ENCODE data around the gene LRP5. TPM values are rescaled to one million over a fixed set of nuclear protein-coding genes. Genes with fewer than 3 reads are reported as not detected.
"Not testable (repeated sequence)": the region's sequence is repeated elsewhere in the genome, so short reads cannot be mapped to it uniquely, and the experiment has no call there.

Gene LRP5
- total RNA-seq, 2 experiments from 2014 or later: 10.2 to 10.7 TPM

GRCh38 chr11:68275721-68276507 lies 36.5 kb upstream of the LRP5 start:
- POLR2A ChIA-PET: no interaction called here
- CTCF ChIA-PET: no interaction called here

GRCh38 chr11:68276861-68277260 lies 35.5 kb upstream of the LRP5 start:
- POLR2A ChIA-PET: no interaction called here
- CTCF ChIA-PET: no interaction called here

DNA sequence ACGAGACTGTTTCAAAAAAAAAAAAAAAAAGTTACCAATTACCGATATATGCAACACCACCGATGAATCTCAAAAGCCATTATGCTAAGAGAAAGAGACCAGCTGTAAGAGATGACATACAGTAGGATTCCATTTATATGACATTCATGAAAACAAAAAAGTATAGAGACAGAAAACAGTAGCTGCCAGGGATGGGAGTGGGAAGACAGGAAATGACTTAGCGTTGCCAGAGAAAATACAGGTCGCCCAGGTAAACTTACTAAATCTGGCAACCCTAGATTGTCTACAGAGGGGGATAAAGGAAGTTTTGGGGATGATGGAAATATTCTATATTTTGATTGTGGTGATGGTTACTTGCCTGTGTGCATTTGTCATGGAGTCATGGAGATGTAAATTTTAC lies 32.7 kb upstream of the LRP5 start:
- ChIA-PET POLR2A (no interaction called here), CTCF (interaction anchor here (0.7 to 3.0 kb wide), 4 partner anchors 9 to 95 kb away, joined by 3 to 15 read pairs (median 6); no protein-coding TSS in a partner anchor)

DNA sequence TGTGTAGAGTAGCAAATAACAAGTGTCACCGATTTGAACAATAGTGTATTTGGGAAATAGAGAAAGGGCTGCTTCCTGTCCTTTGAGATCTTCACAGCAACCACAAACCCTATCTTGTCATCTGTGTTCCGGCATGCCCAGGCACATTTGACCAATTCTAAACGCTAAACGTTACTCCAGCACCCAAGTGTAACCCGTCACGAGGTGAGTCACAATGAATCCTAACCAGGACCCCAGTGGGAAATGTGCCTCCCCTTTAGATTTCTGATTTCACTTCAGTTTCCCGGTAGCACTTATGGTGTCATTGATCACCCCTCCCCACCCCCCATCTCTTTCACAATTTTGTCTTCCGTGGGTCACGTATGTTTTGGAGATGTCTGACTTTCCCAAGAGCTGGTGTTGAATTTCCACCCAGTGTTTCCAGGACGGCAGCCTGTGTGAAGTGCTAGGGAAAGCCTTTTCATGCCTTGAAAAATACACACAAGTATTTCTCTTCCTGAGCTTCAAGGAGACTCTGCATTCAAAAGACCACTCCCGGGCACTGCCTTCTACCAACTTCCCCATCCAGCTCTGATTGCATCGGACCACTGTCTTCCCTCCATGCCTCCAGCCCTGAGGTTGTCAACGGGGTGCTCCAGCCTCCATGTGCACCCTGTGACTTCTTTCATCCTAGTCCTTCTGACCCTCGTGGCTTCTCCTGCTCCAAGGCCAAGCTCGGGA lies 30.1 kb upstream of the LRP5 start:
- CTCF ChIA-PET: interaction anchor here (0.6 to 1.4 kb wide), 5 partner anchors 10 to 52 kb away, joined by 3 to 6 read pairs (median 4); partner anchors contain the start of gene C11orf24
- POLR2A ChIA-PET: interaction anchor here (1.6 kb wide), 1 partner anchor 10 kb away, joined by 5 read pairs; the partner anchor contains the start of gene C11orf24

- POLR2A ChIA-PET: interaction anchor here (1.6 kb wide), 1 partner anchor 11 kb away, joined by 5 read pairs; the partner anchor contains the start of gene C11orf24
- CTCF ChIA-PET: interaction anchor here (0.6 to 1.4 kb wide), 5 partner anchors 11 to 52 kb away, joined by 3 to 6 read pairs (median 4); partner anchors contain the start of gene C11orf24
Observed at GRCh38 chr11:68282861-68283230, 29.5 kb upstream of the LRP5 start.

DNA sequence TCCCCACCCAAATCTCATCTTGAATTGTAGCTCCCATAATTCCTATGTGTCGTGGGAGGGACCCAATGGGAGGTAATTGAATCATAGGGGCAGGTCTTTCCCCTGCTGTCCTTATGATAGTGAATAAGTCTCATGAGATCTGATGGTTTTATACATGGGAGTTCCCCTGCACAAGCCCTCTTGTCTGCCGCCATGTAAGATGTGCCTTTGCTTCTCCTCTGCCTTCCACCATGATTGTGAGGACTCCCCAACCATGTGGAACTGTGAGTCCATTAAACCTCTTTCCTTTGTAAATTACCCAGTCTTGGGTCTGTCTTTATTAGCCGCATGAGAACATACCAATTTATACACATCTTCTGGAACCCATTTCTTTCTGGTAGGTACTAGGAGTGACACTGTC lies 27.8 kb upstream of the LRP5 start:
- POLR2A ChIA-PET, CTCF ChIA-PET: not testable (repeated sequence)

- ChIA-PET POLR2A (no interaction called here), CTCF (interaction anchor here (0.7 to 3.0 kb wide), 2 partner anchors 10 to 118 kb away, joined by 3 to 10 read pairs; no protein-coding TSS in a partner anchor)
Observed at GRCh38 chr11:68287419-68287818, 25.0 kb upstream of the LRP5 start.

DNA sequence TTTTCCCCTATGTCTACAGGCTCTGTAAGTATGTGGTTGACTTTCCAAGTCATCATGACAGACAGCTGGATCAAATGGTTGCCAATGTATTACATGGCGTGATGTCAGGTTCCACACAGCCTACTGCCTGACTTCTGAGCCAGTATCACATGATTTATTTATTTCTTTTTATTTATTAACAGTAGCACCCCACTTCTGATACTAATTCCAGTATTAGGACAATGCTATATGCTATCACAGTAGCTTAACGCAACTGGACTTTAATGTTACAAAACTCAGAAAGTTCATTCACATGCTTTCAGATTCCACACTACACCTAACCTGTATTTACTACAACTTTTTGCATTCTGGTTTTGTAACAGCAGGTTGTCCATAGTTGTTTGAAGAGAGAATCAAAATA lies 22.9 kb upstream of the LRP5 start:
- ChIA-PET POLR2A (no interaction called here), CTCF (interaction anchor here (3.0 kb wide), 1 partner anchor 8 kb away, joined by 10 read pairs; no protein-coding TSS in a partner anchor)

- POLR2A ChIA-PET: no interaction called here
Observed at GRCh38 chr11:68293708-68294107, 18.7 kb upstream of the LRP5 start.

DNA sequence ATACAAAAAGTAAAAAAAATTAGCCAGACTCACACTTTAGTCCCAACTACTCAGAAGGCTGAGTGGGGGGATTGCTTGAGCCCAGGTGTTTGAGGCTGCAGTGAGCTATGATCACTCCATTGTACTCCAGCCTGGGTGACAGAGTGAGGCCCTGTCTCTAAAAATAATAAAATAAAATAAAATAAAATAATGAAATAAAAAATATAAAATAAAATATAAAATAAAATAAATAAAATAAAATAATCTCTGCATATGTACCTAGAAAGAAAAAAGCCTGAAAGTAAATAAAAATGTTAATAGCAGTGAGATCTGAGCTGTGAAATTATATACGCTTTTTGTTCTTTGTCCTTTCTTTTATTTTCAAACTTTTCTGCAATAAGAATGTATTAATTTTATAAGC lies 17.1 kb upstream of the LRP5 start:
- CTCF ChIA-PET: interaction anchor here (4.3 to 7.8 kb wide), 2 partner anchors 37 to 43 kb away, joined by 20 to 109 read pairs; no protein-coding TSS in a partner anchor
- POLR2A ChIA-PET: interaction anchor here (1.7 kb wide), 1 partner anchor 37 kb away, joined by 3 read pairs; no protein-coding TSS in a partner anchor

More at GRCh38 chr11:68293708-68294107, 18.7 kb upstream of the LRP5 start:
- CTCF ChIA-PET: no interaction called here

DNA sequence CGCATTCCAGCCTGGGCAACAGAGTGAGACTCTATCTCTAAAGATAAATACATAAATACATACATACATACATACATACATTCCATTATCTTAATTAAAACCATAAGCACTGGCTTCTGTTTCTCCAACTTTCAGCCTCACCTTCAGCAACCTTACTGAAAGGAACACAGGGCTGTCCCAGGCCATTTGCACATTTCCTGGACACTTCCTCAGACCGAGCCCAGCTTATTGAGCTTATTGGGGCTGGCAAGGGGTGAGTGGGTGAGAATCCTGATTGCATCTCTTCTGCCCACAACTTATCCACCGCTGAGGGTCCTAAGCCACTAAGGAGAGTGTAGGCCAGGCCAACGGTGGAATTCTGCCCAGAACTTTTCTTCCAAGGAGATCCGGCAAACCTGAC lies 16.5 kb upstream of the LRP5 start:
- ChIA-PET CTCF (interaction anchor here (3.3 to 7.8 kb wide), 4 partner anchors 17 to 43 kb away, joined by 15 to 109 read pairs (median 22); partner anchors contain the start of gene C11orf24), POLR2A (interaction anchor here (1.7 kb wide), 1 partner anchor 38 kb away, joined by 3 read pairs; no protein-coding TSS in a partner anchor)

DNA sequence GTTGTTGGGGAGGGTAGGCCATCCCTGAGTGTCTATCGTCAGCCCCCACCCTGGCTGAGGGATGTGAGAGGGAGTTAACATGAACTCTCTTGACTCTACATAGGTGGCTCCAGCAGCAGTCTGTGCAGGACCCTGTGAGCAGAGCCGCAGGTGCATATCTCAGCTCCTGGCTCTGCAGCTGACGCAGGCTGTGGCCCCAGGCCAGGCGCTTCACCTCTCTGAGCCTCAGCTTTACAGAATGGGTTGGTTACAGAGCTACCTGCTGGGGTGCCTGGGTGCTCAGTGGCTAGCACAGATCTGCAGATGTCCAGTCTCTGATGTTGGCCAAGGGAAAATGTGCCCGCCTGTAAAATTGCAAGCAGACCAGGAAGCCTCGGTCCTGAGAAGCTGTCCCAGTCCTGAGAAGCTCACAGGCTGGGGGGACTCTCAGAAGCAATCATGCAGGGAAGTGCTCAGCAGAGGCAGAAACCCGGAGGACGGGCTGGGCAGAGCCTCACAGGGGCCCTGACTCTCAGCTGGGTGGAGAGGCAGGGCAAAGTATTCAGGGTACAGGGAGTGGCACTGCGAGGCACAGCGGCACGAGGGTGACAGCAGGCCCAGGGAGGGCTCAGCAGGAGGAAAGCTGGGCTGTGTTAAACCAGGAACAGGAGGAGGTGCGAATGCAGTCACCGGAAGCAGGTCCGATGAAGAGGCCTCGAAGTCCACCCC lies 15.9 kb upstream of the LRP5 start:
- CTCF ChIA-PET: interaction anchor here (0.5 to 7.8 kb wide), 8 partner anchors 8 to 154 kb away, joined by 3 to 109 read pairs (median 13); partner anchors contain the start of gene C11orf24
- POLR2A ChIA-PET: interaction anchor here (1.7 kb wide), 1 partner anchor 39 kb away, joined by 3 read pairs; no protein-coding TSS in a partner anchor

- CTCF ChIA-PET: interaction anchor here (0.7 to 7.8 kb wide), 10 partner anchors 9 to 67 kb away, joined by 3 to 109 read pairs (median 10); partner anchors contain the start of genes C11orf24 and LRP5
- POLR2A ChIA-PET: no interaction called here
Observed at GRCh38 chr11:68297052-68297378, 15.4 kb upstream of the LRP5 start.

GRCh38 chr11:68297494-68297811 lies 14.9 kb upstream of the LRP5 start:
- POLR2A ChIA-PET: no interaction called here
- CTCF ChIA-PET: interaction anchor here (0.7 to 7.8 kb wide), 11 partner anchors 9 to 67 kb away, joined by 3 to 109 read pairs (median 10); partner anchors contain the start of genes C11orf24 and LRP5

- CTCF ChIA-PET: interaction anchor here (1.0 to 7.8 kb wide), 10 partner anchors 10 to 52 kb away, joined by 4 to 109 read pairs (median 10); partner anchors contain the start of genes C11orf24 and LRP5
- POLR2A ChIA-PET: interaction anchor here (0.6 kb wide), 1 partner anchor 26 kb away, joined by 13 read pairs; the partner anchor contains the start of gene C11orf24
Observed at GRCh38 chr11:68297812-68298658, 14.4 kb upstream of the LRP5 start.

DNA sequence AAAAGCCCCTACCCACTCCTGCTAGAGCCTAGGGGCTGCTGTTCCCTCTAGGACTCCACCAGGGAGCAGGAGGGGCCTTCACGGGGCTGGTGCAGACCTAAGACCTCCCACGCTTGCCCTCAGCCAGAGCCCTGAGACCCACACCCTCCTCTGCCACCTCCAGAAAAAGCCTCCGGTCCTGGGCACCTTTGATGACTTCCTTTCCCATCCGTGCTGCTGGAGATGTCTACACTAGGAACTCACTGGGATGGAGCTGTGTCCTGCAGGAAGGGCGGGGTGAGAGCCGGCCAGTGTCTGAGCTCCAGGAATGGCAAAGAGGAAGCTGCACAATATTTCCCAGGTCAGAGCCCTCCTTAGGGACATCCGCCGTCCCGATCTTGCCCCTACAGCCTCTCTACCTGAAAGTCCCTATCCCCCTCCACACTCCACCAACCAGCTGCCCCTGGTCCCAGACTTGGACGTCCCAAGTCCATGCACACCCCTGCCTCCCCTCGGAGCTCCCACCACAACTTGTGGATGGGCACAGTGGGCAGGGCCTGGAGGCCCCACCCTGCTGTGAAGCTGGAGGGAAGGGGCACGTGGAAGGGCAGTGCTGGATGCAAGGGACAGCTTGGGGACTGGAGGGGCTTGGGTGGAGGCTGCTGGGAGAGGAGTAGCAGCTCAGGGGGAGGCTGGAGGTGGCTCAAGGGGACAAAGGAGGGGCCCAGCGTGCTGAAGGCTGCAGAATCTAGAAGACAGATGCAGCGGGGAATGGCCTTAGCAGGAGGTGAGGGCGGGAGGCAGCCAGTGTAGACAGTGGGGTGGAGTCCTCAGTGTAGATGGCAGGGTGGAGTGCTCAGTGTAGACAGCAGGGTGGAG lies 13.5 kb upstream of the LRP5 start:
- POLR2A ChIA-PET: no interaction called here
- CTCF ChIA-PET: interaction anchor here (0.6 to 7.8 kb wide), 10 partner anchors 10 to 85 kb away, joined by 3 to 109 read pairs (median 10); partner anchors contain the start of gene C11orf24

DNA sequence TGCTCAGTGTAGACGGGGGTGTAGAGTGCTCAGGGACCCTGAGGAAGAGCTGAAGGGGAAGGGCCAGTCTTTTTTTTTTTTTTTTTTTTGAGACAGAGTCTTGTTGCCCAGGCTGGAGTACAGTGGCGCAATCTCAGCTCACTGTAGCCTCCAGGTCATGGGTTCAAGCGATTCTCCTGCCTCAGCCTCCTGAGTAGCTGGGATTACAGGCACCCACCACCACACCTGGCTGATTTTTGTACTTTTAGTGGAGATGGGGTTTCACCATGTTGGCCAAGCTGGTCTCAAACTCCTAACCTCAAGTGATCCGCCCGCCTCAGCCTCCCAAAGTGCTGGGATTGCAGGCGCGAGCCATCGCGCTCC lies 12.9 kb upstream of the LRP5 start:
- POLR2A ChIA-PET: not testable (repeated sequence)

More for the DNA sequence above, 12.9 kb upstream of the LRP5 start:
- CTCF ChIA-PET: interaction anchor here (0.6 to 7.8 kb wide), 4 partner anchors 17 to 84 kb away, joined by 3 to 109 read pairs (median 12); no protein-coding TSS in a partner anchor

Data from activated CD8-positive, alpha-beta memory T cell treated with anti-CD3 and anti-CD28 coated beads for 36 hours (primary cell).